Adipocyte (in vitro differentiated cells): ENCODE results near the gene APOL5.
A peak's percentile ranks its signal among the peaks of the same experiment; 100 is the strongest.

Source experiments
- DNase-seq: peaks from one replicate; pipeline ENCODE4 v3.0.0-alpha.2; 2015; ENCODE audit warnings: low read depth
- H3K27me3 ChIP-seq: replicated peaks from 2 replicates; pipeline ENCODE4 v1.7.0; 2013; ENCODE audit warnings: mild to moderate bottlenecking, low read length, moderate library complexity; ENCODE audit not compliant: control insufficient read depth, insufficient read depth
- H3K36me3 ChIP-seq: 2 replicates; pipeline ENCODE4 v1.7.0; 2013; ENCODE audit warnings: low read length, mild to moderate bottlenecking, moderate library complexity; ENCODE audit not compliant: control insufficient read depth, insufficient read depth, severe bottlenecking
- H3K4me1 ChIP-seq: 2 replicates; pipeline ENCODE4 v1.7.0; 2013; ENCODE audit warnings: mild to moderate bottlenecking, low read length, moderate library complexity; ENCODE audit not compliant: control insufficient read depth, insufficient read depth
- H3K4me3 ChIP-seq: 2 replicates; pipeline ENCODE4 v1.7.0; 2013; ENCODE audit warnings: mild to moderate bottlenecking, low read length, moderate library complexity
- H3K9ac ChIP-seq: 2 replicates; pipeline ENCODE4 v1.7.0; 2013; ENCODE audit warnings: mild to moderate bottlenecking, low read length, moderate library complexity
- H3K9me3 ChIP-seq: 2 replicates; pipeline ENCODE4 v1.7.0; 2013; ENCODE audit warnings: mild to moderate bottlenecking, low read length, moderate library complexity; ENCODE audit not compliant: control insufficient read depth

Gene APOL5

DNA sequence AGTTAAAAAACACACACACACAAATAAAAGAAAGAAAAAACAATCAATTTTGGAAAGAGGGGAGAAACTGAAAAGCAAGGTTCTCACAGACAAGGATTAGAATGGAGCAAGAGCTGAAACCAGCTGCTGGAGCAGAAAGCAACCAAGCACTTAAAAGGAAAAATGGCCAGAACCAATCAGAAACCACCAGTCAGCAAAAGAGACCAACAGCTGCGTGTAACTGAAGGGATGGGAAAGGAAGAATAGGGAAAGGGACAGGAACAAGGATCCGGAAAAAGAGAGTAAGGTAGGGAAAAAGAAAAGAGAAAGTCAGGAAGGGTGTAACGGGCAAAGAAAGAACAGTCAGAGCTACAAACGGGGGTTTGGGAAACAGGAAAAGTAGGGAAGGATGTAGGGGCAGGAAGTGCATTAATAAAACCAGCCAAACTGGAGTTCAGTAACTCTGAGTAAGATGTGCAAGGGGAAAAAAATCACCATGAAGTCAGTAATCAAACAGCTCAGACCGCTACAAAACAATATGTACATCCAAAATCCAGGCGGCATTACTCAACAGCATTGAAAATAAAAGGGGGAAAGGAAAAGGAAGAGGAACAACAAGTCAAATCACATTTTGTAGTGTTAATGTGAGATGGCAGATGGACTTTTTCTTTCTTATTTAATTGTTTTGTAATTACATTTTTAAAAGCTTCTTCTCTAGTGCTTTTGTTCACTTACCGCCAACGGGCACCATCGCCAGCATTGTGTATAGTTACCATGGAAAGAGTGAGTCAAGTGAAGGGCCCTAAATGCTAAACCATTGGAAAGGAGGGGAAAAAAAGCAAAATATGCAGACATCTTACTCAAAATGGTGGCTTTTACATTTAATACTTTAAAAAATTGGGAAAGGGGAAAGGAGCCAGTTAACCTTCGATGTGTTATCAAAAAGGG is 49.2 kb downstream of the APOL5 start:
- H3K4me1 ChIP-seq = peaks cover 4% of the 10 kb centered on the region
- H3K36me3 ChIP-seq = no peaks in the 10 kb centered on the region
- peak overlapping the region; percentile 26 for H3K4me3 ChIP-seq
- peak overlapping the region; percentile 45 for H3K9ac ChIP-seq
- no peaks in the 10 kb centered on the region for H3K9me3 ChIP-seq
- no peaks in the 10 kb centered on the region for H3K27me3 ChIP-seq
- no peak for DNase-seq

DNA sequence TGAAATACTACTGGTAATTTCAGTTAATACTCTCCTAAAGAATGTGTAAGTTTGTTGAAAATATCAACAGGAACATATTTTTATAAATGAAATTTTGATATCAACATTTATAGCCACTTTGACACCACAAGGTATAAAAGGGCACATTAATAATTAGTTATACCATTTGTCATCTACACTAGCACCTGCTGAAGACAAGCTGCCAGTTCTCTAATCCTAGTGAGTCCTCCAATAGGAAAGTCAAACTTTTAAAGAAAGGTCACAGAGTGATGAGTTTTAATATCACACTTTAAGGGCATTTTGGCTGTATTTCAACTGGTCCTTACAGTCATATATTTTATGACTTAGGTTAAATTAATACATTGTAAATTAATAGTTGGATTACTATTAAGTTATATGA is 52.3 kb downstream of the APOL5 start:
- H3K4me1 ChIP-seq = peaks cover 4% of the 10 kb centered on the region
- H3K36me3 ChIP-seq = no peaks in the 10 kb centered on the region
- H3K27me3 ChIP-seq = no peaks in the 10 kb centered on the region
- no peaks in the 10 kb centered on the region for H3K9me3 ChIP-seq
- no peak overlapping the region for H3K4me3 ChIP-seq
- no peak overlapping the region for H3K9ac ChIP-seq
- DNase-seq = no peak

DNA sequence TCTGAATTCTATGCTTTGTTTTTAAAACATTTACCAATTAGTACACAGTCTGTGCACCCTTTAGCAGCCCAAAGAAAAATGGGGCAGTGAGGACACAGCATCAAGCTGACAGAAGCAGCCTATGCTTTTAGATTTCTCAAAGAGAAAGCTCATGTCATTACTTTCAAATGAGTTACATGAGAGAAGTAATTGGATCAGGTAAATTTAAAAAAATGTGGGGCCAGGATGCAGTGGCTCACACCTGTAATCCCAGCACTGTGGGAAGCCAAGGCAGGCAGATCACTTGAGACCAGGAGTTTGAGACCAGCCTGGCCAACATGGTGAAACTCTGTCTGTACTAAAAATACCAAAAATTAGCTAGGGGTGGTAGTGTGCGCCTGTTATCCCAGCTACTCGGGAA is 57.7 kb downstream of the APOL5 start:
- no peaks in the 10 kb centered on the region for H3K9me3 ChIP-seq
- no peak overlapping the region for H3K9ac ChIP-seq
- H3K4me3 ChIP-seq = no peak overlapping the region
- H3K27me3 ChIP-seq = no peaks in the 10 kb centered on the region
- DNase-seq = no peak
- H3K4me1 ChIP-seq = peaks cover 9% of the 10 kb centered on the region
- H3K36me3 ChIP-seq = no peaks in the 10 kb centered on the region

DNA sequence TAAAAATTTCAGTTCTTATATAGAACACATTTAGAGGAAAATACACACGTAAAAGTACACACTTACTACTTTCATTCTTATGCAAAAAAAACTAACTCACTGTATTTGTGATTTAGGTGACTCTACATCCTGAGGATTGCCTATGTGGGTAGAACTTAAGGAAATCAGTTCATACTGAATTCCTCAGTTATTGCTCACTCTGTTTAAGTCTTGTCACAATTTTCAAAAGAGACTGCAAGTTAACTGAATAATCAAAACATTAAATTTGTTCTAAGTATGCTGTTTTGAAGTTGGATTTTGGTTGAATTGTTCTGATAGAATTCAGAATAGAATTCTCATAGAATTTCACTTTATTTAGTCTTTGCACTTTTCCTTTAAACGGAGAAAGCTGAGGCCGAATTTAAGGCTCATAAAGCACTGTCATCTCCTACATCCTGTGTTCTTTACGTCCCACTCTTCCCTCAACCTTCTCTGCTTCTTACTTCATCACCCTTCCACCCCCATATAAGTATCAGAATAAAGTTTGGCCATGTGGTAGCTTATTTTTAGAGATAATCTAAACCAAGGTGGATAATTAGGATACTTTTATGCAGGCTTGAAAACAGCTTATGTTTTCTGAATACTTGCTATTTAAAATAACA is 59.8 kb downstream of the APOL5 start:
- H3K36me3 ChIP-seq = peaks cover 8% of the 10 kb centered on the region
- no peak overlapping the region for H3K4me3 ChIP-seq
- H3K27me3 ChIP-seq = no peaks in the 10 kb centered on the region
- no peak overlapping the region for H3K9ac ChIP-seq
- peak; percentile 73 for DNase-seq
- H3K9me3 ChIP-seq = no peaks in the 10 kb centered on the region
- peaks cover 6% of the 10 kb centered on the region for H3K4me1 ChIP-seq
